ENCODE data around the gene BCL7A. TPM values are rescaled to one million over a fixed set of nuclear protein-coding genes. Genes with fewer than 3 reads are reported as not detected.

BCL7A gene
- total and polyA plus RNA-seq, 9 of the 15 experiments (the other 6 are each of a cell fraction or from before 2014, with no cell fraction given) = 0.25 to 21.9 (median 14.9) TPM

GRCh38 chr12:122023339-122024131, 1.9 kb downstream of the BCL7A start (continued):
- TF ChIP-seq CHAMP1 (IDR thresholded peaks at IDR 0.05) (no peak), SFPQ (IDR thresholded peaks at IDR 0.05; ENCODE audit: low read depth, low read length) (no peak), SMARCC2 (IDR thresholded peaks at IDR 0.05; ENCODE audit: low read depth) (no peak), SIRT6 (IDR thresholded peaks at IDR 0.05; ENCODE audit: low read depth, low read length) (no peak), MYC (IDR thresholded peaks at IDR 0.05; ENCODE audit: low read depth, low read length) (no peak), MYC (CRISPR knock-in tag; IDR thresholded peaks at IDR 0.05; ENCODE audit: borderline replicate concordance, low read depth) (no peak), ID3 (CRISPR knock-in tag; IDR thresholded peaks at IDR 0.05) (no peak), ID3 (tag; IDR thresholded peaks at IDR 0.05) (no peak), ZNF311 (CRISPR knock-in tag; IDR thresholded peaks at IDR 0.05) (no peak), MNT (conservative IDR thresholded peaks at IDR 0.05) (peak; percentile 97 to 98), ZNF324 (CRISPR knock-in tag; IDR thresholded peaks at IDR 0.05) (no peak), USF1 (CRISPR knock-in tag; IDR thresholded peaks at IDR 0.05) (peak; percentile 83), ADNP (tag; IDR thresholded peaks at IDR 0.05) (no peak), E2F8 (IDR thresholded peaks at IDR 0.05; ENCODE audit: low read depth, partially characterized antibody) (no peak), ZNF830 (CRISPR knock-in tag; IDR thresholded peaks at IDR 0.05) (no peak), ZNF511 (CRISPR knock-in tag; IDR thresholded peaks at IDR 0.05) (no peak)
